GM12865 (cell line): ENCODE results near the gene TPD52L2.

Experiments used
- DNase-seq: peaks from one replicate; pipeline ENCODE4 v3.0.0; 2010; ENCODE audit warnings: low read depth
- H3K4me3 ChIP-seq: 2 replicates; pipeline ENCODE4 v1.5.1; 2011; ENCODE audit warnings: mild to moderate bottlenecking, low read depth, low read length, control low read depth
- TF ChIP-seq, protein P1 (sequence below): IDR thresholded peaks from 2 replicates; pipeline ENCODE4 v1.5.1; 2011; ENCODE audit warnings: low read length, control low read depth, low read depth, inconsistent platforms; ENCODE audit not compliant: insufficient read depth; ENCODE audit errors: missing control alignments

Gene TPD52L2

GRCh38 chr20:63890616-63891015, 25.5 kb downstream of the TPD52L2 start:
- DNase-seq: no peak

GRCh38 chr20:63891061-63892002, 26.3 kb downstream of the TPD52L2 start:
- no peak overlapping the region for H3K4me3 ChIP-seq
- no peak for DNase-seq
- TF ChIP-seq, protein P1, sequence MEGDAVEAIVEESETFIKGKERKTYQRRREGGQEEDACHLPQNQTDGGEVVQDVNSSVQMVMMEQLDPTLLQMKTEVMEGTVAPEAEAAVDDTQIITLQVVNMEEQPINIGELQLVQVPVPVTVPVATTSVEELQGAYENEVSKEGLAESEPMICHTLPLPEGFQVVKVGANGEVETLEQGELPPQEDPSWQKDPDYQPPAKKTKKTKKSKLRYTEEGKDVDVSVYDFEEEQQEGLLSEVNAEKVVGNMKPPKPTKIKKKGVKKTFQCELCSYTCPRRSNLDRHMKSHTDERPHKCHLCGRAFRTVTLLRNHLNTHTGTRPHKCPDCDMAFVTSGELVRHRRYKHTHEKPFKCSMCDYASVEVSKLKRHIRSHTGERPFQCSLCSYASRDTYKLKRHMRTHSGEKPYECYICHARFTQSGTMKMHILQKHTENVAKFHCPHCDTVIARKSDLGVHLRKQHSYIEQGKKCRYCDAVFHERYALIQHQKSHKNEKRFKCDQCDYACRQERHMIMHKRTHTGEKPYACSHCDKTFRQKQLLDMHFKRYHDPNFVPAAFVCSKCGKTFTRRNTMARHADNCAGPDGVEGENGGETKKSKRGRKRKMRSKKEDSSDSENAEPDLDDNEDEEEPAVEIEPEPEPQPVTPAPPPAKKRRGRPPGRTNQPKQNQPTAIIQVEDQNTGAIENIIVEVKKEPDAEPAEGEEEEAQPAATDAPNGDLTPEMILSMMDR: no peak

More at GRCh38 chr20:63890616-63891015, 25.5 kb downstream of the TPD52L2 start:
- H3K4me3 ChIP-seq: no peak overlapping the region
- TF ChIP-seq, protein P1: no peak

DNA sequence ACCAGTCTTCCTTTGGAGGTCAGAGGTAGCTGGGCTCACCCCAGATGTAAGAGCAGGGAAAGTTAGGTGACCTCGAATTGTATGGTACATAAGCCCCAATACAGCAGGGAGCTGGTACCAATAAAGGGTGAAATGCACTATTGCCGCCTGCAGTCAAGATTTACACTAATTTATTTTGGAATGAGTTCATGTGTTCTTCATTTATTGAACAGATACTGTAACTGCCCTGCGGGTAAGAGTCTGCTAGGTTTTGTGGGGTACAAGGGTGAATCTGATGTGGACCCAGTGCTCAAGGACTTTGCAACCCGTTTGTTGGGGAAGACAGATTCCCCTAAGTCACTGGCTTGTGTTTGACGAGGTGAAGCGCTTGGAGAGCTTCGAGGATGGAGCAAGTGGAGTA, 27.3 kb downstream of the TPD52L2 start:
- DNase-seq: no peak
- H3K4me3 ChIP-seq: no peak overlapping the region
- TF ChIP-seq, protein P1: no peak

- DNase-seq: no peak
- H3K4me3 ChIP-seq: no peak overlapping the region
- TF ChIP-seq, protein P1: no peak
These were observed 28.9 kb downstream of the TPD52L2 start for GRCh38 chr20:63893999-63894357.

- TF ChIP-seq, protein P1: no peak
- peak within 1 kb of the TSS; percentile 92 for H3K4me3 ChIP-seq
- peak; percentile 97 for DNase-seq
These were observed 29.5 kb downstream of the TPD52L2 start, which contains the start of gene DNAJC5 for GRCh38 chr20:63894358-63895201. TSS of gene DNAJC5 (plus strand) at chr20:63895126. CDS start at chr20:63928346, 33,220 bp downstream.

- TF ChIP-seq, protein P1: no peak
- no peak for DNase-seq
- peak overlapping the region; percentile 92 for H3K4me3 ChIP-seq
These were observed 30.3 kb downstream of the TPD52L2 start for GRCh38 chr20:63895202-63895951.
